GM19395 (cell line): Measurements from ENCODE around the gene MGA.
"Not testable (repeated sequence)": the region's sequence is repeated elsewhere in the genome, so short reads cannot be mapped to it uniquely, and the experiment has no call there.

Source experiments
- ATAC-seq: cut with Tn5 transposase; IDR thresholded peaks from one replicate; pipeline ENCODE4 v1.9.1; 2021; ENCODE audit warnings: mild to moderate bottlenecking, moderate library complexity; ENCODE audit not compliant: unreplicated experiment

The MGA gene

GRCh38 chr15:41703120-41703519, 42.9 kb downstream of the MGA start:
- no peak for ATAC-seq

- no peak for ATAC-seq
These were observed 52.8 kb downstream of the MGA start for GRCh38 chr15:41713047-41713446.

GRCh38 chr15:41714291-41714690, 54.1 kb downstream of the MGA start:
- no peak for ATAC-seq

- ATAC-seq = no peak
These were observed 56.7 kb downstream of the MGA start for GRCh38 chr15:41716864-41717263.

GRCh38 chr15:41727143-41727542, 66.9 kb downstream of the MGA start:
- no peak for ATAC-seq

- ATAC-seq = not testable (repeated sequence)
These were observed 67.9 kb downstream of the MGA start for GRCh38 chr15:41728061-41728460.

GRCh38 chr15:41730543-41730942, 70.3 kb downstream of the MGA start:
- no peak for ATAC-seq

GRCh38 chr15:41732483-41732882, 72.3 kb downstream of the MGA start:
- no peak for ATAC-seq

GRCh38 chr15:41734079-41734478, 73.9 kb downstream of the MGA start:
- ATAC-seq = no peak

GRCh38 chr15:41735046-41735445, 74.8 kb downstream of the MGA start:
- no peak for ATAC-seq

- not testable (repeated sequence) for ATAC-seq
These were observed 75.3 kb downstream of the MGA start for GRCh38 chr15:41735492-41735891.

- ATAC-seq = no peak
These were observed 86.6 kb downstream of the MGA start for GRCh38 chr15:41746802-41747201.

GRCh38 chr15:41756198-41756597, 96.0 kb downstream of the MGA start:
- ATAC-seq = no peak

- ATAC-seq = no peak
These were observed 112.6 kb downstream of the MGA start for GRCh38 chr15:41772720-41773331.

- ATAC-seq = no peak
These were observed 113.1 kb downstream of the MGA start for GRCh38 chr15:41773332-41773728.

GRCh38 chr15:41773729-41774061, 113.5 kb downstream of the MGA start:
- ATAC-seq = no peak

- ATAC-seq = peak; percentile 80
These were observed 114.1 kb downstream of the MGA start, which contains the start of gene MAPKBP1 for GRCh38 chr15:41774062-41774881. Gene MAPKBP1, plus strand, starts transcription at chr15:41774484. Its CDS starts 792 bp downstream, at chr15:41775276.

GRCh38 chr15:41774882-41775417, 114.7 kb downstream of the MGA start:
- ATAC-seq = no peak

- no peak for ATAC-seq
These were observed 115.4 kb downstream of the MGA start for GRCh38 chr15:41775651-41776050.

- no peak for ATAC-seq
These were observed 117.3 kb downstream of the MGA start for GRCh38 chr15:41777421-41777973.

GRCh38 chr15:41778521-41778920, 118.3 kb downstream of the MGA start:
- no peak for ATAC-seq

- ATAC-seq = no peak
These were observed 119.5 kb downstream of the MGA start for GRCh38 chr15:41779662-41780157.
